BJ (cell line): Measurements from ENCODE around the gene FAM163A. TPM values are rescaled to one million over a fixed set of nuclear protein-coding genes. Genes with fewer than 3 reads are reported as not detected.

Experiments
- CTCF ChIA-PET: fragments of 350-600 bp; formaldehyde crosslinking; extraction: SDS; loops from one replicate; lab custom pipeline; 2021; ENCODE audit warnings: antibody characterized with exemption, inconsistent platforms; lab: Yijun Ruan, JAX
- POLR2A ChIA-PET: fragments of 300-600 bp; sonication (Branson Sonifier 250); formaldehyde crosslinking; extraction: SDS; loops from one replicate; lab custom pipeline; 2021; ENCODE audit warnings: antibody characterized with exemption; lab: Charles Lee
- DNase-seq: peaks from one replicate; pipeline ENCODE4 v3.0.0-alpha.2; 2011; ENCODE audit warnings: low read depth
- H3K27me3 ChIP-seq: 2 replicates; pipeline ENCODE4 v1.6.0; 2011; ENCODE audit warnings: low read length; ENCODE audit not compliant: control insufficient read depth, insufficient read depth
- H3K36me3 ChIP-seq: 2 replicates; pipeline ENCODE4 v1.5.1; 2011; ENCODE audit warnings: low read length; ENCODE audit not compliant: control insufficient read depth, insufficient read depth
- H3K4me3 ChIP-seq: 2 replicates; pipeline ENCODE4 v1.5.1; 2011; ENCODE audit warnings: low read depth, mild to moderate bottlenecking, control low read depth, low read length
- CTCF ChIP-seq: IDR thresholded peaks from 2 replicates; pipeline ENCODE4 v1.5.1; 2011; ENCODE audit warnings: low read depth, mild to moderate bottlenecking, control low read depth, inconsistent platforms, low read length, moderate library complexity; ENCODE audit not compliant: insufficient read depth
- polyA plus RNA-seq: library from polyadenylated mRNA; depleted of rRNA; stranded (reverse); fragments of >200 nt; gene quantifications from 2 replicates; pipeline ENCODE4 v1.2.3, GENCODE V29; 2011

Gene FAM163A
- polyA plus RNA-seq, 1 experiment: not detected

DNA sequence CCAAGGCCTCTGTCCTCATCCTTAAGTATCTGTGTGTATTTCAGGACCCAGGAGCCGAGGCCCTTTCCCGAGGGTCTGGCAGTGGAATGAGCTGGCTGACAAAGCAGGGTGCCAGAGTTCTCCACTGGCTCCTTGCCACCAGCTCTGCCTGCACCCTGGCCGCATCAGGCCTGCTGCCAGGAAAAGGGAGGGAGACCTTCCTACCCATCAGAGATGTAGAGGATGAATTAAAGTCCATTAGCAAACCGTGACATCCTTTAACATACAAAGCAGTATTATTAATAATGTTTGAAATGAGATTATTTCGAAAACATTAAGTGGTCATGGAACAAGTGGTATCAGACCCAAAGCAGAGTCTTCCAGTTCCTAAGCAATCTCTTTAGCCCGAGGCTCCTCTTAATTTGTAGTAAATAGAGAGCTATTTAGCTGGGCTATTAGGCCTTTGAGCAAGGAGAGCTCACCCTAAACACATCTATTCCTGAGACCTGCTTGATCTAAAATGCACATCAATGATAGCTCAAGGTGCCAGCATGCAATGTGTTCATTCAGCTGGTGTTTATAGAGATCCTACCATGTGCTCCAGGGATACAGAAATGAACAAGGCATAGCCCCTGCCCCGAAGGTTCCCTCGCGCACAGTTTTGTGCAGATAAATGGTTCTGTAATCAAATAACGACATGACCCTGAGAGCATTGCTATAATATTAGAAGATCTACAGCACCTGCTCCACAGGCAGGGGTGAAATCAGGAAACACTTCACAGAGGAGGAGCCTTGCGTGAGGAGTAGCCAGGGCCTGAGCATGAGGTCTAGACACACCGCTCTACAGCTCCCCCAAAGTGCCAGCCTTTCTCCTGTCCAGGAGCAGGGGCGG is 44.0 kb downstream of the FAM163A start:
- no peak for DNase-seq
- Histone ChIP-seq H3K27me3 (peaks cover 4% of the 10 kb centered on the region), H3K36me3 (no peaks in the 10 kb centered on the region), H3K4me3 (no peak overlapping the region)
- TF ChIP-seq CTCF: no peak
- ChIA-PET POLR2A (no interaction called here), CTCF (interaction anchor here (1.0 to 2.7 kb wide), 3 partner anchors 10 to 23 kb away, joined by 3 to 16 read pairs (median 3); no protein-coding TSS in a partner anchor)

DNA sequence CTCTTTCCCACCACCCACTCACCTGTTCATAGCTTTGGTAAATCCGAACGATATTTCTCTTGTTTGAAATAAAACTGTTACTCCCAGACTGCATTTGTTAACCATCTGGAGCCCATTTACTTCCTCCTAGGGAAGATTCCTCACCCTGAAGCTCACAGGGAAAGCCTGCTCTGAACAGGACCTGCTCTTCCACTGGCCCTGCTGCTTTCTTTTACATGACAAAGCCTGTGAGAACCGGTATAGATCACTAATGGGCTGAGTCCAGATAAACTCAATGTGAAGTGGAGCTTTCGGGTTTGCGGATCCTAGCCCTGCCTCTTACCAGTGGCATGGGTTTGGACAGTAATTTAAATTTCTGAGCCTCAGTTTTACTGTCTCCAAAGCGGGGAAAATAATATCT is 45.2 kb downstream of the FAM163A start:
- Histone ChIP-seq H3K4me3 (no peak overlapping the region), H3K36me3 (no peaks in the 10 kb centered on the region), H3K27me3 (peaks cover 4% of the 10 kb centered on the region)
- POLR2A ChIA-PET: no interaction called here
- TF ChIP-seq CTCF: no peak
- DNase-seq: no peak
- CTCF ChIA-PET: interaction anchor here (1.0 to 2.7 kb wide), 3 partner anchors 9 to 22 kb away, joined by 3 to 16 read pairs (median 3); no protein-coding TSS in a partner anchor

- Histone ChIP-seq H3K27me3 (peaks cover 3% of the 10 kb centered on the region; the same call in 1 of the 2 replicates), H3K36me3 (no peaks in the 10 kb centered on the region), H3K4me3 (no peak overlapping the region)
- POLR2A ChIA-PET: no interaction called here
- no peak for DNase-seq
- no peak for TF ChIP-seq CTCF
- CTCF ChIA-PET: interaction anchor here (0.8 to 1.2 kb wide), 2 partner anchors 16 to 17 kb away, joined by 3 to 4 read pairs; no protein-coding TSS in a partner anchor
Observed at GRCh38 chr1:179793281-179793680, 50.2 kb downstream of the FAM163A start.

DNA sequence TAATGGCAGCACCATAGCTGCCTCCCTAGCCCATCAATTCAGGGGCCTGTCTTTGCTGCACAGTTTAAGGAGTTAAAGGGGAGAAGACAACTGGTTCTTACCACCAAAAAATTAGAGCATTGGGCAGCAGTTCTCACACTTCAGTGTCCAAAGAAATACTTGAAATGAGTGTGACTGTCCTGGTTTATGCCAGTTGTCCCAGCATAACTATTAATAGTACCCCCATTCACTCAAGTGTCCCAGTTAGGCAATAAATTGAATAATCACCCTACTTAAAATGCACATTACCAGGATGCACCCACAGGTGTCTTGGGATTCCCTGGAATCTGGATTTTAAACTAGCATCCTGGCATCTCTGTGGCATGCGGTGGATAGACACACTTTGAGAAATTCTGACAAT is 51.1 kb downstream of the FAM163A start:
- Histone ChIP-seq H3K27me3 (peaks cover 3% of the 10 kb centered on the region; the same call in 1 of the 2 replicates), H3K4me3 (no peak overlapping the region), H3K36me3 (no peaks in the 10 kb centered on the region)
- ChIA-PET POLR2A (no interaction called here), CTCF (no interaction called here)
- no peak for DNase-seq
- no peak for TF ChIP-seq CTCF

DNA sequence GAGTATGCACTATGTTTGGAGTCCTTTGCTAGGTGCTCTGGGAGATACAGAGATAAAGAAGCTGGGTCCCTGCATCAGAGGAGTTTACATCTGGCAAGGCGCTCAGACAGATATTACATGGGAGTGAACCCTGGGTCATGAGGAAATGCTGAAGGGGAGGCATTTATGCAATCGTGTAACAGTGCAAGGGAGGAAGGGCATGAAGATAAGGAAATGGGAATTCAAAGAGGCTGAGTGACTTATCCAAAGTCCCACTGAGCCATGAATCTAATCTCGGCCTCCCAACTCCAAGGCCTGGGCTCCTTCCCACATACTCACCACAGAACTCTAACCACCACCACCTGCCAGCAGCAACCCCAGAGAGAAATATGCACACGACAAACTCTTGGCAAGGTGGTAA is 51.6 kb downstream of the FAM163A start:
- no peaks in the 10 kb centered on the region for H3K36me3 ChIP-seq
- CTCF ChIA-PET: no interaction called here
- TF ChIP-seq CTCF: no peak
- POLR2A ChIA-PET: no interaction called here
- peaks cover 5% of the 10 kb centered on the region; the same call in 1 of the 2 replicates for H3K27me3 ChIP-seq
- no peak for DNase-seq
- H3K4me3 ChIP-seq: no peak overlapping the region
